K562 (cell line): Measurements from ENCODE around the gene ROR2. TPM values are rescaled to one million over a fixed set of nuclear protein-coding genes. Genes with fewer than 3 reads are reported as not detected.
A peak's percentile ranks its signal among the peaks of the same experiment; 100 is the strongest.

Experiments
- CHD1 ChIP-seq: fragments of 200-600 bp; sonication (generic); IDR thresholded peaks from one replicate; pipeline ENCODE4 v1.6.1; 2012; ENCODE audit warnings: mild to moderate bottlenecking, moderate library complexity, low read length, inconsistent platforms
- COPS2 ChIP-seq: fragments of 450-650 bp; conservative IDR thresholded peaks from 2 replicates; pipeline ENCODE4 v1.6.1; 2016; ENCODE audit warnings: mild to moderate bottlenecking, moderate library complexity
- CREB1 ChIP-seq, 2 experiments: sonication (generic) in 1 of 2; formaldehyde crosslinking in 1 of 2; IDR thresholded peaks; 2 replicates each; pipeline versions ENCODE4 v1.6.1 to v1.8.0; 2012 to 2022; ENCODE audit warnings: inconsistent platforms in 1 of 2, mild to moderate bottlenecking in 1 of 2, missing genetic modification reagents in 1 of 2, moderate library complexity in 1 of 2
- CREM ChIP-seq: IDR thresholded peaks from 2 replicates; pipeline ENCODE4 v1.6.1; 2014; ENCODE audit warnings: antibody characterized with exemption, low read depth
- DPF2 ChIP-seq: fragments of 450-650 bp; IDR thresholded peaks from 2 replicates; pipeline ENCODE4 v1.6.1; 2016
- HIVEP1 ChIP-seq: fragments of 250-450 bp; sonication (Bioruptor Pico); IDR thresholded peaks from 2 replicates; pipeline ENCODE4 v1.4.0; 2020; ENCODE audit warnings: mild to moderate bottlenecking
- LEF1 ChIP-seq: fragments of 450-650 bp; IDR thresholded peaks from 2 replicates; pipeline ENCODE4 v1.6.1; 2016; ENCODE audit warnings: mild to moderate bottlenecking
- MED1 ChIP-seq: sonication (generic); formaldehyde crosslinking; IDR thresholded peaks from 2 replicates; pipeline ENCODE4 v1.8.1; 2023; ENCODE audit warnings: missing genetic modification reagents, borderline replicate concordance
- MEF2D ChIP-seq: conservative IDR thresholded peaks from 2 replicates; pipeline ENCODE4 v1.6.1; 2016; ENCODE audit warnings: low read depth, missing genetic modification characterization, missing compliant biosample characterization
- NCOA1 ChIP-seq: fragments of 450-650 bp; IDR thresholded peaks from 2 replicates; pipeline ENCODE4 v1.6.1; 2016; ENCODE audit warnings: low read depth
- NRF1 ChIP-seq, 2 experiments: fragments of 450-650 bp; IDR thresholded peaks in 1 of 2; conservative IDR thresholded peaks in 1 of 2; 2 replicates each; pipeline ENCODE4 v1.6.1; 2014; ENCODE audit warnings: mild to moderate bottlenecking in 2 of 2
- SAFB ChIP-seq: fragments of 200-400 bp; formaldehyde crosslinking; IDR thresholded peaks from 2 replicates; pipeline ENCODE4 v1.6.1; 2017; ENCODE audit warnings: low read depth, low read length, borderline replicate concordance
- SETDB1 ChIP-seq: IDR thresholded peaks from one replicate; pipeline ENCODE4 v1.6.1; 2012; ENCODE audit warnings: low read length, control low read depth, inconsistent platforms
- SMARCA4 ChIP-seq: fragments of 450-650 bp; IDR thresholded peaks from 2 replicates; pipeline ENCODE4 v1.6.1; 2016
- SRSF3 ChIP-seq: fragments of 200-400 bp; formaldehyde crosslinking; IDR thresholded peaks from 2 replicates; pipeline ENCODE4 v1.6.1; 2016; ENCODE audit warnings: mild to moderate bottlenecking, low read length, moderate library complexity; ENCODE audit not compliant: insufficient read depth
- TGIF2 ChIP-seq: sonication (generic); formaldehyde crosslinking; IDR thresholded peaks from 2 replicates; pipeline ENCODE4 v1.8.1; 2022; ENCODE audit warnings: mild to moderate bottlenecking, missing genetic modification reagents, moderate library complexity
- ZNF197 ChIP-seq: fragments of 200-800 bp; sonication (Bioruptor generic); IDR thresholded peaks from 2 replicates; pipeline ENCODE4 v1.6.1; 2016; ENCODE audit warnings: low read depth, missing genetic modification characterization, missing compliant biosample characterization
- ZNF224 ChIP-seq: sonication (generic); formaldehyde crosslinking; IDR thresholded peaks from 2 replicates; pipeline ENCODE4 v1.8.0; 2022; ENCODE audit warnings: mild to moderate bottlenecking, missing genetic modification reagents
- ZNF316 ChIP-seq: fragments of 450-650 bp; IDR thresholded peaks from 2 replicates; pipeline ENCODE4 v1.6.1; 2016
- ZNF449 ChIP-seq: fragments of 250-450 bp; sonication (Bioruptor Pico); IDR thresholded peaks from 2 replicates; pipeline ENCODE4 v1.8.0; 2022; ENCODE audit warnings: moderate library complexity, mild to moderate bottlenecking, inconsistent platforms
- polyA plus RNA-seq, 8 experiments: library from polyadenylated mRNA; depleted of rRNA in 4 of 8; stranded (reverse) in 5 of 8; unstranded in 3 of 8; fragments of >200 nt; fragmentation: Nextera tagmentation in 2 of 8; fragmentation: Illumina TruSeq in 1 of 8; extraction: Ambion mirVana in 2 of 8; extraction: Trizol in 1 of 8; gene quantifications; 2 replicates each; pipeline versions ENCODE4 v1.2.1 to v1.2.3, GENCODE V29; 2011 to 2014; ENCODE audit warnings: inconsistent platforms in 1 of 8, missing spikeins in 1 of 8
- total RNA-seq, 7 experiments: library from RNA; depleted of rRNA in 6 of 7; stranded (reverse); fragments of >200 nt in 6 of 7; fragmentation: Illumina TruSeq in 2 of 7; extraction: Trizol in 2 of 7; gene quantifications; 2 replicates each; pipeline versions ENCODE4 v1.2.1 to v1.2.3, GENCODE V29; 2011 to 2021; ENCODE audit warnings: low replicate concordance in 1 of 7
- TF ChIP-seq, protein P1 (sequence below): sonication (generic); formaldehyde crosslinking; IDR thresholded peaks from 2 replicates; pipeline ENCODE4 v1.8.1; 2023; ENCODE audit warnings: missing genetic modification reagents, mild to moderate bottlenecking, borderline replicate concordance
- TF ChIP-seq, protein P2 (sequence below), 2 experiments: fragments of 250-450 bp in 1 of 2; fragments of 450-650 bp in 1 of 2; sonication (Bioruptor Pico) in 1 of 2; IDR thresholded peaks; 2 replicates each; pipeline versions ENCODE4 v1.6.1 to v1.8.0; 2016 to 2021; ENCODE audit warnings: mild to moderate bottlenecking in 2 of 2, moderate library complexity in 2 of 2, missing compliant biosample characterization in 1 of 2, missing genetic modification characterization in 1 of 2

ROR2 gene
- total and polyA plus RNA-seq, 9 of the 15 experiments (the other 6 are each of a cell fraction or from before 2014, with no cell fraction given) = 5.6 to 33.8 (median 15.3) TPM

DNA sequence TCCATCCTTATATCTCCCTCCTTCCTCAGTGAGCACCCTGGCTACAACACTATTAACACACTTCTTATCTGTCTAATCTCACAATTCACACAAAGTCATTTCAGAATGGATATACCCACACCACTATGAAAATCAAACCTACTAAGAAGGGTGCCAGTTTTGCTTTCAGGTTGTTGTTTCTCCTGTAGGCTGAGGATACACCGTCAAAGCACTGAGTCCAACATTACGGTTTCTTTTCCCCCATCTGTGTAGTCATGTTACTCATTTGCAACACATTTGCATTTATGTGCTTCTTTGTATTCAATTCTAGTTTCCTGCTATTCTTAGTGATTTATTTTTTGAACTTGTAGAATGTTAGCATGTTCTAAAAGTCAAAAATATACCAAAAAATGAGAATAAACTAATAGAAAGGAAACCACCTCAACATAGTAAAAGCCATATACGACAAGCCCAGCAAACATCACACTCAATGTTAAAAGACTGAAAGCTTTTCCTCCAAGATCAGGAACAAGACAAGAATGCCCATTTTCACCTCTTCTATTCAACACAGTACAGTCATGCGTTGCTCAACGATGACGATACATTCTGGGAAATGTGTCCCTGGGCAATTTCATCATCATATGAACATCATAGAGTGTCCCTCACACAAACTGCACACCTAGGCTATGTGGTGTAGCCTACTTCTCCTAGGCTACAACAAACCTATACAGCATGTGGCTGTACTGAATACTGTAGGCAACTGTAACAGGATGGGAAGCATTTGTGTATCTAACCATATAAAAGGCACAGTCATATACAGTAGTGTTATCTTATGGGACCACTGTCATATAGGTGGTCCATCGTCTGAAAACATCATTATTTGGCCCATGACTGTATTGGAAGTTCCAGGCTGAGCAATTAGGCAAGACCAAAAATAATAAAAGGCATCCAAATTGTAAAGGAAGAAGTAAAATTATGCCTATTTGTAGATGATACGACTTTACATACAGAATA lies 6.3 kb downstream of the ROR2 start (continued):
- TF ChIP-seq, protein P1, sequence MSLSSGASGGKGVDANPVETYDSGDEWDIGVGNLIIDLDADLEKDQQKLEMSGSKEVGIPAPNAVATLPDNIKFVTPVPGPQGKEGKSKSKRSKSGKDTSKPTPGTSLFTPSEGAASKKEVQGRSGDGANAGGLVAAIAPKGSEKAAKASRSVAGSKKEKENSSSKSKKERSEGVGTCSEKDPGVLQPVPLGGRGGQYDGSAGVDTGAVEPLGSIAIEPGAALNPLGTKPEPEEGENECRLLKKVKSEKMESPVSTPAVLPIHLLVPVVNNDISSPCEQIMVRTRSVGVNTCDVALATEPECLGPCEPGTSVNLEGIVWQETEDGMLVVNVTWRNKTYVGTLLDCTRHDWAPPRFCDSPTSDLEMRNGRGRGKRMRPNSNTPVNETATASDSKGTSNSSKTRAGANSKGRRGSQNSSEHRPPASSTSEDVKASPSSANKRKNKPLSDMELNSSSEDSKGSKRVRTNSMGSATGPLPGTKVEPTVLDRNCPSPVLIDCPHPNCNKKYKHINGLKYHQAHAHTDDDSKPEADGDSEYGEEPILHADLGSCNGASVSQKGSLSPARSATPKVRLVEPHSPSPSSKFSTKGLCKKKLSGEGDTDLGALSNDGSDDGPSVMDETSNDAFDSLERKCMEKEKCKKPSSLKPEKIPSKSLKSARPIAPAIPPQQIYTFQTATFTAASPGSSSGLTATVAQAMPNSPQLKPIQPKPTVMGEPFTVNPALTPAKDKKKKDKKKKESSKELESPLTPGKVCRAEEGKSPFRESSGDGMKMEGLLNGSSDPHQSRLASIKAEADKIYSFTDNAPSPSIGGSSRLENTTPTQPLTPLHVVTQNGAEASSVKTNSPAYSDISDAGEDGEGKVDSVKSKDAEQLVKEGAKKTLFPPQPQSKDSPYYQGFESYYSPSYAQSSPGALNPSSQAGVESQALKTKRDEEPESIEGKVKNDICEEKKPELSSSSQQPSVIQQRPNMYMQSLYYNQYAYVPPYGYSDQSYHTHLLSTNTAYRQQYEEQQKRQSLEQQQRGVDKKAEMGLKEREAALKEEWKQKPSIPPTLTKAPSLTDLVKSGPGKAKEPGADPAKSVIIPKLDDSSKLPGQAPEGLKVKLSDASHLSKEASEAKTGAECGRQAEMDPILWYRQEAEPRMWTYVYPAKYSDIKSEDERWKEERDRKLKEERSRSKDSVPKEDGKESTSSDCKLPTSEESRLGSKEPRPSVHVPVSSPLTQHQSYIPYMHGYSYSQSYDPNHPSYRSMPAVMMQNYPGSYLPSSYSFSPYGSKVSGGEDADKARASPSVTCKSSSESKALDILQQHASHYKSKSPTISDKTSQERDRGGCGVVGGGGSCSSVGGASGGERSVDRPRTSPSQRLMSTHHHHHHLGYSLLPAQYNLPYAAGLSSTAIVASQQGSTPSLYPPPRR (CRISPR knock-in tag) = no peak
- TF ChIP-seq CREB1 (IDR thresholded peaks at IDR 0.05) (peak; percentile 76), CREB1 (CRISPR knock-in tag; IDR thresholded peaks at IDR 0.05) (peak; percentile 51; the same call in 1 of the 2 replicates), CREM (peak; percentile 87), NCOA1 (peak; percentile 37; the same call in 1 of the 2 replicates), ZNF224 (CRISPR knock-in tag) (no peak), ZNF316 (peak; percentile 40; the same call in 1 of the 2 replicates), MEF2D (tag) (no peak), SMARCA4 (peak; percentile 51), ZNF197 (CRISPR knock-in tag) (no peak), DPF2 (peak; percentile 71; the same call in 1 of the 2 replicates), TGIF2 (CRISPR knock-in tag) (no peak), ZNF449 (CRISPR knock-in tag) (no peak), MED1 (CRISPR knock-in tag) (no peak), HIVEP1 (CRISPR knock-in tag) (no peak), LEF1 (peak; percentile 19; the same call in 1 of the 2 replicates), COPS2 (no peak), CHD1 (no peak), NRF1 (conservative IDR thresholded peaks at IDR 0.05 in 1 of 2, IDR thresholded peaks at IDR 0.05 in 1 of 2) (peak in 1 of 2 experiments; percentile 46; a peak in 3 of 4 replicates), SRSF3 (no peak), SETDB1 (no peak), SAFB (no peak)
- TF ChIP-seq, protein P2, sequence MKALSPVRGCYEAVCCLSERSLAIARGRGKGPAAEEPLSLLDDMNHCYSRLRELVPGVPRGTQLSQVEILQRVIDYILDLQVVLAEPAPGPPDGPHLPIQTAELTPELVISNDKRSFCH (CRISPR knock-in tag; IDR thresholded peaks at IDR 0.05) = no peak
- TF ChIP-seq, protein P2 (tag; IDR thresholded peaks at IDR 0.05) = no peak
